Neural progenitor cell (in vitro differentiated cells): ENCODE results near the gene CUTA.

ENCODE experiments used
- CTCF ChIP-seq: fragments of 200-600 bp; sonication (generic); IDR thresholded peaks from 2 replicates; pipeline ENCODE4 v1.5.1; 2017; ENCODE audit warnings: antibody characterized with exemption, mild to moderate bottlenecking
- EZH2phosphoT487 ChIP-seq: fragments of 200-600 bp; sonication (generic); IDR thresholded peaks from 2 replicates; pipeline ENCODE4 v1.6.1; 2017; ENCODE audit warnings: antibody characterized with exemption

GRCh38 chr6:33390173-33390572, 27.7 kb downstream of the CUTA start:
- TF ChIP-seq CTCF (no peak), EZH2phosphoT487 (no peak)
